Epidermal melanocyte (primary cell): ENCODE data around the gene GNPTAB.

Experiments
- DNase-seq: peaks from one replicate; pipeline ENCODE4 v3.0.0; 2011; ENCODE audit warnings: low spot score; ENCODE audit not compliant: insufficient read length

GNPTAB gene

GRCh38 chr12:101804409-101804808 is 26.4 kb downstream of the GNPTAB start:
- DNase-seq, result no peak

GRCh38 chr12:101803978-101804377 is 26.8 kb downstream of the GNPTAB start:
- no peak for DNase-seq

- peak; percentile 51 for DNase-seq
These were observed 28.3 kb downstream of the GNPTAB start for GRCh38 chr12:101802486-101802885.

GRCh38 chr12:101799774-101800173 is 31.0 kb downstream of the GNPTAB start:
- no peak for DNase-seq

- no peak for DNase-seq
These were observed 35.0 kb downstream of the GNPTAB start for GRCh38 chr12:101795786-101796185.

GRCh38 chr12:101795013-101795412 is 35.7 kb downstream of the GNPTAB start:
- DNase-seq, result no peak

- DNase-seq, result no peak
These were observed 36.2 kb downstream of the GNPTAB start for GRCh38 chr12:101794574-101794973.

GRCh38 chr12:101793401-101793800 is 37.4 kb downstream of the GNPTAB start:
- peak; percentile 58 for DNase-seq

- DNase-seq, result no peak
These were observed 38.5 kb downstream of the GNPTAB start for GRCh38 chr12:101792046-101792931.

GRCh38 chr12:101789171-101789570 is 41.6 kb downstream of the GNPTAB start:
- no peak for DNase-seq

GRCh38 chr12:101785671-101786070 is 45.1 kb downstream of the GNPTAB start:
- DNase-seq, result no peak

- no peak for DNase-seq
These were observed 46.4 kb downstream of the GNPTAB start for GRCh38 chr12:101784376-101784775.

- DNase-seq, result no peak
These were observed 46.9 kb downstream of the GNPTAB start for GRCh38 chr12:101783838-101784237.

- no peak for DNase-seq
These were observed 47.6 kb downstream of the GNPTAB start for GRCh38 chr12:101783150-101783549.

- DNase-seq, result no peak
These were observed 48.5 kb downstream of the GNPTAB start for GRCh38 chr12:101782273-101782731.

- no peak for DNase-seq
These were observed 48.9 kb downstream of the GNPTAB start for GRCh38 chr12:101781834-101782233.

GRCh38 chr12:101780599-101780998 is 50.2 kb downstream of the GNPTAB start:
- DNase-seq, result no peak

- DNase-seq, result no peak
These were observed 51.1 kb downstream of the GNPTAB start for GRCh38 chr12:101779626-101780025.

GRCh38 chr12:101779200-101779599 is 51.6 kb downstream of the GNPTAB start:
- DNase-seq, result no peak

- no peak for DNase-seq
These were observed 52.8 kb downstream of the GNPTAB start for GRCh38 chr12:101777978-101778377.

- peak; percentile 44 for DNase-seq
These were observed 53.3 kb downstream of the GNPTAB start for GRCh38 chr12:101777485-101777884.

- no peak for DNase-seq
These were observed 54.9 kb downstream of the GNPTAB start for GRCh38 chr12:101775816-101776215.

GRCh38 chr12:101773650-101774162 is 57.1 kb downstream of the GNPTAB start:
- peak; percentile 71 for DNase-seq
